ENCODE data around the gene GBP3.
A peak's percentile ranks its signal among the peaks of the same experiment; 100 is the strongest.
"Not testable (repeated sequence)": the region's sequence is repeated elsewhere in the genome, so short reads cannot be mapped to it uniquely, and the experiment has no call there.

GBP3 gene

GRCh38 chr1:89005286-89006151 lies 17.1 kb downstream of the GBP3 start:
- peak overlapping the region; percentile 52 for H3K27ac Mint-ChIP-seq
- H3K9me3 Mint-ChIP-seq: no peaks in the 10 kb centered on the region
- H3K4me1 Mint-ChIP-seq: peaks cover 36% of the 10 kb centered on the region
- ATAC-seq (no peak), DNase-seq (ENCODE audit: low spot score in 2 of 2) (no peak)
- peaks cover 51% of the 10 kb centered on the region for H3K36me3 Mint-ChIP-seq
- H3K4me3 Mint-ChIP-seq: no peak overlapping the region

- peak overlapping the region; percentile 4 for H3K27ac Mint-ChIP-seq
- H3K9me3 Mint-ChIP-seq; ATAC-seq; H3K4me3 Mint-ChIP-seq; DNase-seq (ENCODE audit: low spot score in 2 of 2): not testable (repeated sequence)
- peaks cover 23% of the 10 kb centered on the region for H3K36me3 Mint-ChIP-seq
- H3K4me1 Mint-ChIP-seq: peaks cover 42% of the 10 kb centered on the region
Observed at GRCh38 chr1:89002176-89002575, 20.5 kb downstream of the GBP3 start.

- no peaks in the 10 kb centered on the region for H3K9me3 Mint-ChIP-seq
- no peak overlapping the region for H3K4me3 Mint-ChIP-seq
- peak overlapping the region; percentile 33 for H3K27ac Mint-ChIP-seq
- DNase-seq (ENCODE audit: low spot score in 2 of 2) (no peak), ATAC-seq (peak; percentile 59)
- H3K36me3 Mint-ChIP-seq: peaks cover 16% of the 10 kb centered on the region
- H3K4me1 Mint-ChIP-seq: peaks cover 42% of the 10 kb centered on the region
Observed at GRCh38 chr1:89001510-89001909, 21.2 kb downstream of the GBP3 start.

- no peak overlapping the region for H3K27ac Mint-ChIP-seq
- no peaks in the 10 kb centered on the region for H3K36me3 Mint-ChIP-seq
- H3K4me1 Mint-ChIP-seq: peaks cover 26% of the 10 kb centered on the region
- peak; percentile 92 for ATAC-seq
- no peaks in the 10 kb centered on the region for H3K9me3 Mint-ChIP-seq
- no peak overlapping the region for H3K4me3 Mint-ChIP-seq
- no peak for DNase-seq (ENCODE audit: low spot score in 2 of 2)
Observed at GRCh38 chr1:88998716-88999115, 23.9 kb downstream of the GBP3 start.

- DNase-seq (ENCODE audit: low spot score in 2 of 2): no peak
- peaks cover 47% of the 10 kb centered on the region for H3K36me3 Mint-ChIP-seq
- peak overlapping the region; percentile 18 for H3K27ac Mint-ChIP-seq
- no peak overlapping the region for H3K4me3 Mint-ChIP-seq
- H3K4me1 Mint-ChIP-seq: peaks cover 44% of the 10 kb centered on the region
- no peak for ATAC-seq
- no peaks in the 10 kb centered on the region for H3K9me3 Mint-ChIP-seq
Observed at GRCh38 chr1:88990426-88990825, 32.2 kb downstream of the GBP3 start.

GRCh38 chr1:88985692-88986091 lies 37.0 kb downstream of the GBP3 start:
- H3K4me1 Mint-ChIP-seq: peaks cover 81% of the 10 kb centered on the region
- H3K36me3 Mint-ChIP-seq: peaks cover 94% of the 10 kb centered on the region
- peak overlapping the region; percentile 33 for H3K27ac Mint-ChIP-seq
- ATAC-seq (peak; percentile 76), DNase-seq (ENCODE audit: low spot score in 2 of 2) (no peak)
- H3K4me3 Mint-ChIP-seq: peak overlapping the region; percentile 56
- H3K9me3 Mint-ChIP-seq: no peaks in the 10 kb centered on the region

- Mint-ChIP-seq H3K9me3 (no peaks in the 10 kb centered on the region), H3K4me1 (peaks cover 82% of the 10 kb centered on the region), H3K4me3 (peak overlapping the region; percentile 56), H3K36me3 (peaks cover 95% of the 10 kb centered on the region), H3K27ac (peak overlapping the region; percentile 33)
- ATAC-seq (peak; percentile 70), DNase-seq (ENCODE audit: low spot score in 2 of 2) (no peak)
Observed at GRCh38 chr1:88985032-88985431, 37.6 kb downstream of the GBP3 start.

GRCh38 chr1:88984569-88984968 lies 38.1 kb downstream of the GBP3 start:
- Mint-ChIP-seq H3K4me1 (peaks cover 82% of the 10 kb centered on the region), H3K27ac (peak overlapping the region; percentile 33)
- ATAC-seq: no peak

GRCh38 chr1:88983791-88984559 lies 38.7 kb downstream of the GBP3 start:
- DNase-seq (ENCODE audit: low spot score in 2 of 2) (no peak), ATAC-seq (peak; percentile 49)
- peaks cover 82% of the 10 kb centered on the region for H3K4me1 Mint-ChIP-seq
- no peaks in the 10 kb centered on the region for H3K9me3 Mint-ChIP-seq
- peak overlapping the region; percentile 89 for H3K27ac Mint-ChIP-seq
- peak overlapping the region; percentile 56 for H3K4me3 Mint-ChIP-seq
- H3K36me3 Mint-ChIP-seq: peaks cover 98% of the 10 kb centered on the region

More at GRCh38 chr1:88984569-88984968, 38.1 kb downstream of the GBP3 start:
- H3K4me3 Mint-ChIP-seq: peak overlapping the region; percentile 56
- H3K9me3 Mint-ChIP-seq: no peaks in the 10 kb centered on the region
- peaks cover 95% of the 10 kb centered on the region for H3K36me3 Mint-ChIP-seq
- DNase-seq (ENCODE audit: low spot score in 2 of 2): no peak

GRCh38 chr1:88982055-88982454 lies 40.6 kb downstream of the GBP3 start:
- H3K36me3 Mint-ChIP-seq: peaks cover 97% of the 10 kb centered on the region
- H3K27ac Mint-ChIP-seq: peak overlapping the region; percentile 89

GRCh38 chr1:88981506-88981905 lies 41.2 kb downstream of the GBP3 start:
- ATAC-seq; DNase-seq (ENCODE audit: low spot score in 2 of 2); H3K9me3 Mint-ChIP-seq: not testable (repeated sequence)
- peak overlapping the region; percentile 56 for H3K4me3 Mint-ChIP-seq
- H3K4me1 Mint-ChIP-seq: peaks cover 87% of the 10 kb centered on the region
- H3K36me3 Mint-ChIP-seq: peaks cover 92% of the 10 kb centered on the region
- peak overlapping the region; percentile 89 for H3K27ac Mint-ChIP-seq

More at GRCh38 chr1:88982055-88982454, 40.6 kb downstream of the GBP3 start:
- no peaks in the 10 kb centered on the region for H3K9me3 Mint-ChIP-seq
- peak overlapping the region; percentile 56 for H3K4me3 Mint-ChIP-seq
- DNase-seq (ENCODE audit: low spot score in 2 of 2): no peak
- H3K4me1 Mint-ChIP-seq: peaks cover 87% of the 10 kb centered on the region
- peak; percentile 57 for ATAC-seq

GRCh38 chr1:88980870-88981269 lies 41.8 kb downstream of the GBP3 start:
- Mint-ChIP-seq H3K4me3 (peak overlapping the region; percentile 56), H3K4me1 (peaks cover 83% of the 10 kb centered on the region), H3K36me3 (peaks cover 86% of the 10 kb centered on the region), H3K27ac (peak overlapping the region; percentile 89), H3K9me3 (no peaks in the 10 kb centered on the region)
- DNase-seq (ENCODE audit: low spot score in 2 of 2): no peak
- ATAC-seq: no peak

GRCh38 chr1:88979749-88980116 lies 42.9 kb downstream of the GBP3 start:
- no peaks in the 10 kb centered on the region for H3K9me3 Mint-ChIP-seq
- H3K4me1 Mint-ChIP-seq: peaks cover 77% of the 10 kb centered on the region
- H3K27ac Mint-ChIP-seq: no peak overlapping the region
- DNase-seq (ENCODE audit: low spot score in 2 of 2) (no peak), ATAC-seq (no peak)
- H3K4me3 Mint-ChIP-seq: peak overlapping the region; percentile 7
- peaks cover 74% of the 10 kb centered on the region for H3K36me3 Mint-ChIP-seq

GRCh38 chr1:88979054-88979748 lies 43.5 kb downstream of the GBP3 start:
- no peak for DNase-seq (ENCODE audit: low spot score in 2 of 2)
- Mint-ChIP-seq H3K9me3 (no peaks in the 10 kb centered on the region), H3K4me3 (peak overlapping the region; percentile 7), H3K27ac (peak overlapping the region; percentile 61), H3K4me1 (peaks cover 74% of the 10 kb centered on the region), H3K36me3 (peaks cover 73% of the 10 kb centered on the region)
- ATAC-seq: peak; percentile 62

GRCh38 chr1:88976235-88976634 lies 46.4 kb downstream of the GBP3 start:
- Mint-ChIP-seq H3K4me1 (peaks cover 60% of the 10 kb centered on the region), H3K9me3 (no peaks in the 10 kb centered on the region), H3K36me3 (peaks cover 56% of the 10 kb centered on the region), H3K4me3 (no peak overlapping the region), H3K27ac (no peak overlapping the region)
- ATAC-seq: peak; percentile 70
- DNase-seq (ENCODE audit: low spot score in 2 of 2): no peak
